Midbrain (tissue), 1 donor: ENCODE results near the gene CFAP46.

Source experiments
- DNase-seq: peaks from one replicate; lab custom pipeline; 2025; lab: John Stamatoyannopoulos, UW

The CFAP46 gene

GRCh38 chr10:132942101-132943057, at the start of gene CFAP46:
TSS of gene CFAP46 (minus strand) at chr10:132942570. CDS start at chr10:132942484, 86 bp downstream.
- DNase-seq: peak; percentile 53

DNA sequence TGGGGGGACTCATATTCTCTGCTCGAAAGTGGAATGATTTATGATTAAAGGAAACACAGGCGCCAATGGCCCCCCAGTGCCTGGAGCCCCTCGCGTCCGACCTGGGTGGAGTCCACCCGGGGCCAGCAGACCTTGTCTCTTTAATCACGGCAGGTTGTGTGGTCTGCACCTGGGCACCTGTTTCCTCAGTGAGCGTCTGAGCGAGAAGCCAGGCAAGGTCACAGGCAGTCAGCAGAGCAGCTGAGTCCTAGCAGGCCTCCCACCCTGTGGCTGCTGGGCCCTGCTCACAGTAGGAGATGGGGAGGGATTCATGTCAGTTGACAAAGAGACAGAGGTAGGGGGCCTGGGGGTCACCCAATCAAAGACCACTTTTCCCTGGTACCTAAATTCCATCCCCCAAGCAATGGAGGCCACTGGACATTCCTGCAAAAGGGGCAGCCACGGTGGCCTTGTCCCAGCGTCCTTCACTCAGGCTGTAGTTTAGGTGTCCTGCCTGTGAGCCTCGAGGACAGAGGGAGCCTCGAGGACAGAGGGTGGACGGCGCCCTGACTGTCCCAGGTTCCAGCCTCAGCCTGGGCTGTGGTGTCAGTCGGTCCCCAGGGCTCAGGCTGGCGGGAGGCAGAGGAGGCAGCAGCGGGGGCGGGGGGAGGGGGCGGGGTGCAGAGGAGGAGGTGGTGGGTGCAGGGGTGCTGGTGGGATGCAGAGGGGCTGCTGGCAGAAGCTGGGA, 49.5 kb upstream of the CFAP46 start:
- DNase-seq: no peak

DNA sequence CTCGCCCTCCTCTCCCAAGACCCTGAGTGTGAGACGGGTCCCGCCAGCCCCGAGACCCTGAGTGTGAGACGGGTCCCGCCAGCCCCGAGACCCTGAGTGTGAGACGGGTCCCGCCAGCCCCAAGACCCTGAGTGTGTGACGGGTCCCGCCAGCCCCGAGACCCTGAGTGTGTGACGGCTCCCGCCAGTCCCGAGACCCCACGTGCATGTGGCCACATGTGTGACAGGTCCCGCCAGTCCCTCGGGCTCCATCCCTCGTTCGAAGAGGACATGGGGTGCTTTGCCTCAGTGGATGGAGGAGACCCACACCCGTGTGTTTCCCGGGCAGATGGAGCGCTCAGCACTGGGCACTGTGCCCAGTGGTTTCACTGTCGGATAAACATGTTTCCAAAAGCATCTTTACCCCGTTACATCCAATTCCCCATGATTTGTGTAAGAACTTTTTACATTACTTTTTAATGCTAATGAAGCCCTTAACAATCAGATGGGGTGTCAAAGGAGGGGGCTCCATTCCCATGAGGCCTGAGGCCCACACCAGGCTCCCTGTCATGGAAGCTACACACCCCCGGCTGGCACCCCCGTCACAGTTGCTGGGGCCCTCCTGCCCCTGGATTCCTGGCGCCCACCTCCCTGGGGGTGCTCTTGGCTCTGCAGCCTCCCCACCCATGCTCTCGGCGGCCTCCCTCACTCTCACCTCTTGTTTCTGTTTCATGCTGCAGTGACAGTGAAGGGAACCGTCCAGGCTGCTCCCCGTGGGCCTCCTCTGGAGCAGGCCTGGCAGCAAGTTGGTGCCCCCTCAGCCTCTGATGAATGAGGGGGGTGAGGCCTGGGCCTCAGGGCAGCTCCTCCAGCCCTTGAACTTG, 48.5 kb upstream of the CFAP46 start:
- DNase-seq: no peak

DNA sequence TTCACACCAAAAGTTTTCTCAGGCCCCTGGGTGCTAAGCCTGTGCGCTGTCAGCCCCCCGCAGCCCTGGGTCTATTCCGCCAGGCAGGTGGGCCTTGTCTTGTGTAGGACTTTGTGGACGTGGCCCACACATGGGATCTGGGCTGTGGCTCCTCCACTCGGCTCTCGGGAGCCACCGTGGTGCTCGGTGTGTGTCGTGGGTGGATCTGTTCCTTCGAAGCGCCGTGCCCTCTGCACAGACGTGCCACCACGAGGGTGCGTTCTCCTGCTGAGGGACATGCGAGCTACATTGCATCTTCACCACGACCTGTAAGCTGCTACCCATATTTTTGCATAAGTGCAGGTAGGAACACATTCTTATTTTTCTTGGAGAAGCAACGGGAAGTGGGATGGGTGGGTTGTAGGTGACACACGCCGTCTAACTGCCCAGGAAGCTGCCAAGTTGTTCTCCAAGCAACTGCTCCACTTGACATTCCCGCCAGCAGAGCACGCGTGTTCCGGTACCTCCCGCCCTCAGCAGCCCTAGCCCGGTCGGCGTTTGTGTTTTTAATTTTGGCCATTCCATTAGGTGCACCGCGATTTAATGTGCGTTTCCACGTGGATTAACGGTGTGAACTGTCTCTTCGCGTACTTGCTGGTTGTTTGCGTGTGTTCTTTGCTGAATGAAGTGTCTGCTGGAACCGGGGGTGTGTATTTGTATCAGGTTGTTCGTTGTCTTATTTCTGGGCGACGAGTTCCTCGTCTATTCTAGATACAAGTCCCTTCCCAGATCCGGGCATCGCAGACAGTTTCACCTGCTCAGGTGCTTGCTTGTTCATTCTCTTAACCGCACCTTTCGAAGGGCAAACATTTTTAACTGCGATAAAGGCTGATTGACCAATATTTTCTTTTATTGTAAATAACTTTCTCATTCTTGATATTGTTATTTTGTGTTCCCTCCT, 47.4 kb upstream of the CFAP46 start:
- DNase-seq: no peak

DNA sequence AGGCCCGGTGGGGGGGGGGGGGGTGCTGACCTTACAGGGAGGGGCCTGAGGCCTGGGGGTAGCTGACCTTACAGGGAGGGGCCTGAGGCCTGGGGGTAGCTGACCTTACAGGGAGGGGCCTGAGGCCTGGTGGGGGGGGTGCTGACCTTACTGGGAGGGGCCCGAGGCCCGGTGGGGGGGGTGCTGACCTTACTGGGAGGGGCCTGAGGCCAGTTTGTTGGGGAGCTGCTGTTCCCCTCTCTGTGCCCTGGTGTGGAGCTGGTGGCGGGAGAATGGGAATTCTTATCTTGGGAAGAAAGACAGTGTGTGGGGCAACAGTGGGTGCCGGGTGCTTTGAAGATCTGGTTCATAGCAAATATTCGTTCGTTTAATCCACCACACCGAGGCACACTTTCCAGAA, 46.6 kb upstream of the CFAP46 start:
- no peak for DNase-seq

GRCh38 chr10:132987671-132988571, 45.6 kb upstream of the CFAP46 start:
- peak; percentile 3 for DNase-seq

- no peak for DNase-seq
These were observed 44.6 kb upstream of the CFAP46 start for GRCh38 chr10:132986978-132987377.

- no peak for DNase-seq
These were observed 44.2 kb upstream of the CFAP46 start for GRCh38 chr10:132986576-132986975.

- DNase-seq: no peak
These were observed 43.7 kb upstream of the CFAP46 start for GRCh38 chr10:132986076-132986475.

DNA sequence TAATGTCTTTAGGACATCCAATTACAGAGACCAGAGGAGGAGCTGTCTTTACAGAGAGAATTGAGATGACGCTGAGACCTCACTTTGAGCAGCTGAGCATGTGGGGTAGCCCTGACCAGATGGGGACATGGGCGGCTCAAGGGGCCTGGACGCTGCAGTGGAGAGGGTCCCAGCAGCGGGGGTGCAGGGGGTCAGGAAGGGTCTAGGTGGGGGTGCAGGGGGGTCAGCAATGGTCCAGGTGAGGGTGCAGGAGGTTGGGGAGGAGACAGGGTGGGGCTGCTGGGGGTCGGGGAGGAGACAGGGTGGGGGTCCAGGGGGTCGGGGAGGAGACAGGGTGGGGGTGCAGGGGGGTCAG, 43.2 kb upstream of the CFAP46 start:
- no peak for DNase-seq

DNA sequence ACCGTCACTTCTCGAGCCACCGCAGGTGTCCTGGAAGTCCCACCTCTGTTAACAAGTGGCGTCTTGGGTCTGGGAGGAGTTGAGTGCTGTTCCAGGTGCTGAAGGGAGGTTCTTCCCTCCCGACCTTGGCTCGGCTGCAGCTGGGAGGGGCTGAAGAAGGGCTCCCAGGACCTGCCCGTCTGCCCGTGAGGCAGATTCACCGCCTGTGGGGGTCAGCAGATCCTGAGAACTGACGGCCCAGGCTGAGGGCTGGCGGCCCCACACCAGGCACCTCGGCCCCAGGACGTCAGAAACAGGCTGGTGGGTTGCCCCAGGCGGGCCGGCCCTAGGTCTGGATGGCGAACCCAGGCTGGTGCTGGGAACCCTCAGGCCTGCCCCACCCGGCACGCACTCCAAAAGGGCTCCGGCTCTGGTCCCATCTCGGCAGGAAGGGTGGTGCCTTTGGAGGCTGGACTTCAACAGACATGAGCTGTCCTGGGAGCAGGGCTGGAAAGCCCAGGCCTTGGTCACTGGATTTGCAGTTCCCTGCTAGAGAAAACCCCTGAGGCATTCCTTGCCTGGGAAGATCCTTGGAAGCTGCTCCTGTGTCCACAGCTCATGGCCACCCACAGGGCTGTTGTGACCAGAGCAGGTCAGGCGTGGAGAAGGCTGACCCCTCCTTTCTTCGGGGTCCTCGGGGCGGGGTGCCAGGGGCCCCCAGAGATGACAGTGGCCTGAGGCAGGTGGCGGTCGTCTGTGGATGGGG, 42.6 kb upstream of the CFAP46 start:
- DNase-seq: no peak

- no peak for DNase-seq
These were observed 41.6 kb upstream of the CFAP46 start for GRCh38 chr10:132984008-132984295.

DNA sequence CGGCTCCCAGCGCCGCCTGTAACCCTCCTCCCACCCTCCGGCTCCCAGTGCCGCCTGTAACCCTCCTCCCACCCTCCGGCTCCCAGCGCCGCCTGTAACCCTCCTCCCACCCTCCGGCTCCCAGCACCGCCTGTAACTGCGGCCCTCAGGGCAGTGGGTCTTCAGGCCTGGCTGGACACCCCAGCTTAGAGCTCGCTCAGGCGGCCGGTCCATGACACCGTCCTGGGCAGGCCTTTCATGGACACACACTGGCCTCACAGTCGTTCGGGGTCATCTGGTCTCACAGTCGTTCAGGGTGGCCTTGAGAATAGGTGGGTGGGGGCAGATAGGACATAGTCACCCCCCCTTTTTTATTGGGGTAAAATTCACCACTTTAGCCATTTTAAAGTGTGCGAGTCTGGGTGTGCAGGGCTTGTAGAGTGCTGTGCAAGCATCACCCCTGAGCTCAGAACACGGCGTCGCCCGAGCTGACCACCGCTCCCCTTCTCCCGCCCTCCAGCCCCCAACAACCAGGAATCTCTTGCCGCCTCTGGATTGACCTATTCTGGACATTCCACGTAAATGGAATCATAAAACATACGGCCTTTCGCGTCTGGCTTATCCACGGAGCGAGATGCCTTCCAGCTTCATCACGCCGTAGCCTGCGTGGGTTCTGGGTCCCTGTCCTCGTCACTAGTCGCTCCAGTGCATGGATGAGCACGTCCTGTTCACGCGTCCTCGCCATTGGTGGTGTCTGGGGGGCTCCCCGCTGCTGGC, 41.1 kb upstream of the CFAP46 start:
- no peak for DNase-seq

DNA sequence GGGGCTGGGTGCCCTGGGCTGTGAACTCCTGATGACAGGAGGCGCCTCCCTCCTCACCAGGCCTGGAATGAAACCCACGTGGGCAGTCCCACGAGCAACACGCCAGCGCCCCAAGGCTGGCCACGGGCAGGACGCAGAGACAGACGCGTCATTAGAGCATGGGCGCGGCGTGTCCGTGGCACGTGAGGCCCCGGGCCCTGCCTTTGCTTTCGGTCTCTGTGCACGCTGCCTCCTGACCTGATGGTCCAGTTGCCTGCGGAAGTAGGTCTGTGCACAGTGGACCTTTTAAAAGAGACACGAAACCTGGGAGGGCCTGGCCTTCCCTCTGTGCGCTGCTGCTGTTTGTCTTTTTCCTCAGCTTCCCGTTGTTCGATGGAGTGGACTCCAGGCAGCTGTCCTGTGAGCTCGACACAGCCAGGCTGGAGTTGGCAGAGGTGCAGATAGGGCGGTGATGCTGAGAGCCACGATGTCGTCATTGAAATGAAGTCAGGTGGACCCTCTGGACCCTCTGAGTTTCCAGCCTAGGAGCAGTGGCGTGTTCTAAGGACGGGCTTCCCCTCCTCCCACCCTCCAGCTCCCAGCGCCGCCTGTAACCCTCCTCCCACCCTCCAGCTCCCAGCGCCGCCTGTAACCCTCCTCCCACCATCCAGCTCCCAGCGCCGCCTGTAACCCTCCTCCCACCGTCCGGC, 40.1 kb upstream of the CFAP46 start:
- no peak for DNase-seq

GRCh38 chr10:132981746-132982145, 39.4 kb upstream of the CFAP46 start:
- no peak for DNase-seq

DNA sequence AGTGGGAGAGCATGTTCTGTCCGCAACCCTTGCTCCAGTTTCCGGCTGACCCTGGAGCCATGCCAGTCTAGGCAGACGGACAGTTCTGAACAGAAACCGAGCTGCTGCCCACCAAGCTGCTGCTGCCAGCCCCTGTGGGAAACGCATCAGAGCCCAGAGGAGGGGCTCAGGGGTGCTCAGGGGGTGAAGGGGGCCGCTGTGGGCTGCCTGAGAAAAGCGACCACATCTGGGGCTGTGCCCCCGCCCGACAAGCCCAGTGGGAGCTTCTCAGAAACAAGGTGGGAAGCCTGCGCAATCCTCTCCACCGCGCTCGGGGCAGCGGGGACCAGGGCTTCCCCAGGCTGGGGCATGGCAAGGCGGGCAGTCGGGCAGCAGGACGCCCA, 38.8 kb upstream of the CFAP46 start:
- DNase-seq: no peak

GRCh38 chr10:132980426-132981172, 38.2 kb upstream of the CFAP46 start:
- DNase-seq: no peak
